Coronary artery (tissue), 2 donors: ENCODE measurements around the gene KCTD5.
A peak's percentile ranks its signal among the peaks of the same experiment; 100 is the strongest.
"Not testable (repeated sequence)": the region's sequence is repeated elsewhere in the genome, so short reads cannot be mapped to it uniquely, and the experiment has no call there.

Experiments
- DNase-seq: peaks from one replicate; pipeline ENCODE4 v3.0.0-alpha.2; 2017; ENCODE audit warnings: low spot score
- H3K27ac ChIP-seq, 2 donors: fragments of 200-600 bp; sonication (generic); one replicate each; pipeline ENCODE4 v1.5.1; 2016 to 2019
- H3K4me3 ChIP-seq: fragments of 200-600 bp; sonication (generic); 2 replicates; pipeline ENCODE4 v1.5.1; 2016; ENCODE audit warnings: mild to moderate bottlenecking, moderate library complexity
- CTCF ChIP-seq: fragments of 200-600 bp; sonication (generic); IDR thresholded peaks from one replicate; pipeline ENCODE4 v1.5.1; 2019; ENCODE audit warnings: antibody characterized with exemption

KCTD5 gene

GRCh38 chr16:2716948-2717347, 34.6 kb downstream of the KCTD5 start:
- no peak for DNase-seq

DNA sequence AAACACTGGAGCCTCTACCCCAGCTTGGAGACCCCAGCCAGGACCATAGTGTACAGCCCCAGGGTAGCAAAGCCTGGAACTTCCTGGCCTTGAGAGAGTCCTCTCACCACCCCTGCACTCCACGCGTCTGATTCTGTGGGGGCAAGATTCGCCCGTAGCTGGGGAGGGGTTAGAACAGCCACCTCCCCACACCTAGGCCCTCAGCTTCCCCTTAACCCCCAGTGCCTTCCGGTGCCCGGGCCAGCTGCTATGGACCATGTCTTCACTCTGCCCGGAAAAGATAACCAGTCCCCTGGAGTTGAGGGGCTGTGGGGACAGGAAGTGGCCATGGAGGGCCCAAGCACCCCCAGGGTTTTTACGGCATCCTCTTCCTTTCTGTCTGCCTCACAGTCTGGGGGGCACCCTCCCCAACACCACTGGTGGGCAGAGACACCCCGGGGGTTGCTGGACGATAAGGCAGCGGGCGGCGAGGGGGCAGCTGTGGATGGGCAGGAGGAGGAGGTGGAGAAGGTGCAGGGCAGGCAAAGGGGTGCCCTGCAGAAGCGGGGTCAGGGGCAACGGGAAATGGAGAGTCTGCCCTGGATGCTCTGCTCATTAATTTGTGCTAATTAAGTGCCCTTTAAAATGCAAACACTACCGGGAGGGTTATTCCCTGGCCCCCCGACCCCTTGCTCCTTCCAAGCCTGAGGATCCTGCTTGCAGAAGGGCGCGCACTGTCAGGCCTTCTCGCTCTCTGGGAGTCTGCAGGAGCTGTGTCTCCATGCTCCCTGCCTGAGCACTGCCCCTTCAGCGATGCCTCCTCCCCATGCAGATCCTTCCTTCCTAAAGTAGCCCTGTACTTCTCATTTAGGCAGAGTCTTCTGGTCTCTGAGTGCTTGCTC, 35.3 kb downstream of the KCTD5 start:
- TF ChIP-seq CTCF, result no peak
- H3K27ac ChIP-seq, result no peak overlapping the region
- no peak for DNase-seq
- no peak overlapping the region for H3K4me3 ChIP-seq

More at GRCh38 chr16:2716948-2717347, 34.6 kb downstream of the KCTD5 start:
- no peak for TF ChIP-seq CTCF
- Histone ChIP-seq H3K4me3 (no peak overlapping the region), H3K27ac (no peak overlapping the region)

DNA sequence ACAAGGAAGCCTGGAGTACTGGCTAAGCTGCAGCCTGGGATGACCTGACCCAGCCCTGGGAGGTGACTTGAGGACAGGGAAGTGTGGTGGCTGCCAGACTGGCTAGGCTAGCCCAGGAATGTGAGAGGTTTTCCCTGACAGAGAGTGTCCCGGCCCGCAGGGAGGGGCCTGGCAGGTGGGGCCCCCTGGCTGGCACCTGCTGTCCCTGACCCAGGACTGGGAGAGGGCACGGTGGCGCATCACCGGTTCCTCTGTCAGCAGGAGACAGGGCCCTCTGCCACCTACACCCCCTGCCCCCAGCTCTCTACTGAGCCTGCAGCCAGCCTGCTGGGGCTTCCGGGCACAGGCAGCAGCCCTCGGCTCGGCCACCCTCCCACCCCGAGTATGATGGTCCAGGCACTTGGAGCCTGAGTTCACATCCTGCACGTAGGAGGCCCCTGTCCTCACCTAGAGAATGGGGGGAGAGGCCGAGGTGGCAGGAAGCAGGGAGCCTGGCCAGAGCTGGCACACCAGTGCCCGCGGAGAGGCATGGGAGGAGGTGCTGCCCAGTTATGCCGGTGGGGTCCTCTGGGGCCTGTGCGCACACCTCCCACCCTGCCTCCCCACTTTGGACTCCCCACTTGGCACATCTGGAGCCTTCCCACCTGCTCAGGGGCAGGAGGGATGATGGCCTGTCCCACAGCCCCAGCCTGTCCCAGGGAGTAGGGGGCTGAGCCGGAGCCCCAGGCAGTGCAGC, 37.2 kb downstream of the KCTD5 start:
- DNase-seq, result no peak
- TF ChIP-seq CTCF, result no peak
- Histone ChIP-seq H3K27ac (no peak overlapping the region), H3K4me3 (no peak overlapping the region)

- no peak for DNase-seq
- Histone ChIP-seq H3K4me3 (peak within 1 kb of the TSS; percentile 92), H3K27ac (peak within 1 kb of the TSS; percentile 6 to 90)
- TF ChIP-seq CTCF, result no peak
Measured at GRCh38 chr16:2720064-2720457, 37.7 kb downstream of the KCTD5 start, which contains the start of gene PRSS27. Gene PRSS27 (minus strand): TSS chr16:2720224. CDS start chr16:2720160, 64 bp downstream.

- Histone ChIP-seq H3K27ac (peak overlapping the region; percentile 6 to 90), H3K4me3 (peak overlapping the region; percentile 92)
- TF ChIP-seq CTCF, result peak; percentile 80
- peak; percentile 87 for DNase-seq
Measured at GRCh38 chr16:2720719-2721633, 38.7 kb downstream of the KCTD5 start.

GRCh38 chr16:2721634-2722173, 39.4 kb downstream of the KCTD5 start:
- H3K27ac ChIP-seq, result peak overlapping the region in 1 of 2 donors; percentile 90
- not testable (repeated sequence) for DNase-seq

More at GRCh38 chr16:2721634-2722173, 39.4 kb downstream of the KCTD5 start:
- peak overlapping the region; percentile 92 for H3K4me3 ChIP-seq
